SK-N-MC (cell line): ENCODE data around the gene ARID1B.

Experiments
- EZH2 ChIP-seq: fragments of 200-600 bp; sonication (generic); IDR thresholded peaks from one replicate; pipeline ENCODE4 v1.6.1; 2017; ENCODE audit warnings: antibody characterized with exemption
- FOXP2 ChIP-seq: optimal IDR thresholded peaks from 2 replicates; pipeline ENCODE3; 2011; ENCODE audit warnings: mild to moderate bottlenecking, moderate library complexity; ENCODE audit not compliant: insufficient read depth; ENCODE audit errors: extremely low read length, control extremely low read depth
- POLR2AphosphoS5 ChIP-seq: IDR thresholded peaks from 2 replicates; pipeline ENCODE4 v1.6.1; 2012; ENCODE audit warnings: mild to moderate bottlenecking, low read depth, low read length, borderline replicate concordance

- TF ChIP-seq POLR2AphosphoS5 (no peak), EZH2 (no peak), FOXP2 (no peak)
These were observed 142.7 kb downstream of the ARID1B start for GRCh38 chr6:156919814-156920369.
